SK-N-DZ (cell line): ENCODE results near the gene MANSC1. TPM values are rescaled to one million over a fixed set of nuclear protein-coding genes. Genes with fewer than 3 reads are reported as not detected.

Source experiments
- DNase-seq: peaks from one replicate; pipeline ENCODE4 v3.0.0-alpha.2; 2015; ENCODE audit warnings: low spot score
- polyA plus RNA-seq, 2 experiments: library from polyadenylated mRNA; depleted of rRNA; stranded (reverse); fragments of >200 nt; gene quantifications; 2 replicates each; pipeline ENCODE4 v1.2.3, GENCODE V29; 2014

The MANSC1 gene
- 7.1 and 8.1 TPM in 2 replicates for polyA plus RNA-seq (2014; cell fraction: cytosol; rRNA removed)
- 2.5 and 3.2 TPM in 2 replicates for polyA plus RNA-seq (2014; cell fraction: nucleus; rRNA removed)

DNA sequence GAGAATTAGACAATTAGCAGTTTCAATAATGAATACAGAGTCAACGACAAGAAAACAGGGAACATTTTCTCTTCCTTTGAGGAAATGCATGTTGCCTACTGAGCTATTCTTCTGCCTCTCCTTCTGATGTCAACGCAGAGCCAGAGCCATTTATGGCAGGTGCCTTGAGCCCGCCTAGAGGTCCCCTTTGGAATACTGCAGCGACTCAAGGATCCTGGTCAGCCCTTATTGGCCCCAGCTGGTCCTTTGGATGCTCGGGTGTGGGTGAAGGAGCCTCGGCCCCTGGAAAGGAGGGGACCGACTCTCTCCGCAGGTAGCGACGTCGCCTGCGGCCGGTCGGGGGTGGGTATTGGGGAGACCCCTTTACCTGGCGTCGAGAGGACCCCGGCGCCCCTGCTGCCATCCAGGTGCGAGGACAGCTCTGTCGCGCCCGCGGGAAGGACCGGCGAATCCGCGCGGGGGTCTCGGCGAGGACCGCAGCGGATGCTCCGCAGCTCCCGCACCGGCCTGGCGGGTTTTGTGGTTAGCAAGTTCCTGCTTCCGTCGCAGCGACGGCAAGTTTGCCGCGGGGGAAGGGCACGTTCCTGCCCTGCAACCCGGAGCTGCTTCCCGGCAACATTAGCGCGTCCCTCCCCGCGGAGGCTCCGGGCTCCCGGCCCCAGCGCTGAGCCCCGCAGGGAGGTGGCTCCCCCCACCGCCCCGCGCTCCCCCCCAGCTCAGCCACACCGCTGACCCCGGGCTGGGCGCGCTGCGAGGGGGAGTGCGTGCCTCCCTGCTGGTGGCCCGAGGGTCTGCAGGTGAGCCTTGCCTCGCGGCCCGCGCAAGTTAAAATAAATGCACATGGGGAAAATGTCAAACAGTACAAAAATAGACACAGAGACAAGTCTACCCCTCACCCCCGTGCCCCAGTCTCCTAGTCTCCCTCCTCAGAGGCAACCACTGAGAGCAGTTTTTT, at the start of gene MANSC1:
Gene MANSC1 (minus strand): TSS at position 532 of the 955 bp plus-strand sequence. CDS start 6,928 bp downstream, outside the sequence.
- DNase-seq = peak; percentile 85

DNA sequence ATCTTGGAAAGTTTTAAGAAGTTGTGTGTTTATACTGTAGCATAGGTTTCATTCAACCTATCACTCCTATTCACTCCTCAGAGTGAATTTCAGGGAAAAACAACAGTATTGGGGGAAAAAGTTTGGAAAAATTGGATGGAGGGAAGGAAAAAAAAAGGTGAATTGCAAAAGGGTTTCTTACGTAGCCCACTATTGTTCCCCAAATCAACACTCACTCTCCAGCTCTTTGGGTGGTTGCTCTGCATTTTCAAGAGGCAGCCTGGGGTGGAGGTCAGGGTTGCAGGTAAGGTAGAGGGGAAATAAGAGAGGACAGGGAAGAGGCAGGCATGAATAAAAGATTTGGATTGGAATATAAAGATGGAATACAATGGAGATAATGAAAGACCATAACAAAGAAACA, 49.1 kb upstream of the MANSC1 start:
- DNase-seq = no peak

DNA sequence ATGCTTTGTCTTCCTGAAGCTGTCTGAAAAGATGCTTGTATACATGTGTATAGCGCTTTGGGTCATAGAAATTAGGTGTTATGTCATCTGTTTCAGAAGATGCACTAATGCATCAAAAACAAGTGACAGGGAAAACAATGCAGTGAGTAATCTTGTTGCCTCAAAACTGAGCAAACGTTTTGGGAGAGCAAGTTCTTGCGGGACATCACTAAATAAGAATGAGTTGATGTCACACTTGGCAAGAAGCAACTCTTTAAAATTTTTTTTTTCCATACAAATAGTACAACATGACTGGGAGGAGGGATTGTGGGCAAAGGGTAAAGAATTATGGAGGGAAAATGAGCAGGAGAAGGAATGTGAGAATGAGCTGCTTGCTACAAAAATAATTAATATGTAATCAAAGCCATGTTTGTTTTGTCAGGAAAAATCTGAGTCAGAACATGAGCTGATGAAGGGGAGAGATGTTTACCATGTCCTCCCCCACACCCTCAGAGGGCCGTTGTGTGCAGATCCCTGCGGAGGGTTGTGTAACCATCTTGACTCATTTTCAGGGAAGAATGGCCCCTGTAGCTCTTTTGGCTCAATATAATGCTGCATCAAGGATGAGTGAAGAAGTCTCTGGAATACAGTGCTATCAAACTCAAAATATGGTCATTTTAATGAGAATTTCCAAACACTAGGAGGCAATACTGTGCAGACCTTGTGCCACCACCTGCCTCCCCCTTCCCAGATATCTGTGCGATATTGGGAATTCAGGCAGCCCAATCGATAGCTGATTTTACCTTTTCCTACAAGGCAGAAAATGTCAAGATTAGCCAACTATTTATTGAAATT, 48.2 kb upstream of the MANSC1 start:
- DNase-seq = no peak

DNA sequence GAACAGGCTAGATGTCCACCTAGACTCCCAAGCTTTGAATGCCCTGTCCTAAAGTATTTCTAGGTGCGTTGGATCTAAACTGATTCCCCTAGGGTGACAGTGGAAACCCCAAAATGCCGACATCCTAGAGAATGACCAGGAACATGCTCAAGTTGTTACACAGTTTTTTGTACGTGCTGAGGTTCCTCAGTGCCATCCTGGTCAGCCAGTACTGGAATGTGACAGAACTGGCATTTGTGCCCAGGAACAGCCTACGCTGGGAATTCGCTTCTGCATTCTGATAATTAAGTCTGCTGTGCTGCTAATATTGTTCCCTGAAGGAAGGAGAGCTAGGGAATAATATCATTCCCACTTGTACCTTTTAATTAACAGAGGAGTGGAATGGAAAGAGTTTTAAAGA, 47.1 kb upstream of the MANSC1 start:
- no peak for DNase-seq

DNA sequence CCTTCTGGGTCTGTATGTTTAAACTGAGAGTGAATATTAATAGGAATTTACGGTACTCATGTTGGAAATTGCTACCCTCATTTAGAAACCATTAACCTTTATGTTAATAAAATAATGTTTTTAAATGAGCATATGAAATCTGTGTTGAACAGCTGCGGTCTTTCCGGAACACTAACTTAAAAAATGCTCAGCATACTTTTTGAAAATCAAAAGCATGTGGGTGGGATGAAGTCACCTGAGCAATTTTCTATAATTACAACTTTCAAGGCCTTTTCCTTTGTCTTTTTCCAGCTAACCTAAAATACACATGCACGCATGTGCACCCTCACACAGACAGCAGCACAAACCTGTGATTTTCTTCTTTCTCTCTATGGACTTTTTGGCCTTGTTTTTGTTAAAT, 46.7 kb upstream of the MANSC1 start:
- no peak for DNase-seq

DNA sequence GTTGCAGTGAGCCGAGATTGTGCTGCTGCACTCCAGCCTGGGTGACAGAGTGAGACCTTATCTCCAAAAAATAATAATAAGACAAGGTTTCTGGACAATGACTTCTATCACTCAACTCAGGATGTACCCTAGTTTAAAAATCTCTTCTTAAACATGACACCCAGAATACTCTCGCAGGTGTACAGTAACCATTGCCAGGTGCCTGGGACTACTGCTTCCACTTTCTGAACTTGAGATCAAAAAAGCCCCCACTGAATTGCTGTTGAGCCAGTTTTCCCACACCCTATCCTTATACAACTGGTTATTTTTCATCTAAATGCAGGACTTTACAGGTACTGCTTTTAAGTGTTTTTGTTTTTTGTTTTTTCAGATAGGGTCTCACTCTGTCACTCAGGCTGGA, 43.1 kb upstream of the MANSC1 start:
- no peak for DNase-seq

DNA sequence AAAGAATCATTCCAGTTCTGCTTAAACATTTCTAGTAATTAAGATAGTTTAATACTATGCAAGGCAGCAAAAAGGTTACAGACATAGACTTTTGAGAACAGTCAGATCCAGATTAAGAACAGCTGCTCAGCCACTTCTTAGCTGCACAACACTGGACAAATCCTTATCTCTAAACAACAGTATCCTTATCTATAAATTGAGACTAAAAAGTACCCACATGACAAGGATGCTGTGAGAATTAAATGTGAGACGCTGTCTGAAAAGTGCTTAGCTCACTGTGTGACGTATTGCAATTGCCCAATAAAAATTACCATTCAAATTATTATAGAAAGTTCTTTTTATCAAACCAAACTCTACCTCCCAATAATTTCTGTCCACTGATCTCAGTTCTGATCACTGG, 42.4 kb upstream of the MANSC1 start:
- peak; percentile 64 for DNase-seq

DNA sequence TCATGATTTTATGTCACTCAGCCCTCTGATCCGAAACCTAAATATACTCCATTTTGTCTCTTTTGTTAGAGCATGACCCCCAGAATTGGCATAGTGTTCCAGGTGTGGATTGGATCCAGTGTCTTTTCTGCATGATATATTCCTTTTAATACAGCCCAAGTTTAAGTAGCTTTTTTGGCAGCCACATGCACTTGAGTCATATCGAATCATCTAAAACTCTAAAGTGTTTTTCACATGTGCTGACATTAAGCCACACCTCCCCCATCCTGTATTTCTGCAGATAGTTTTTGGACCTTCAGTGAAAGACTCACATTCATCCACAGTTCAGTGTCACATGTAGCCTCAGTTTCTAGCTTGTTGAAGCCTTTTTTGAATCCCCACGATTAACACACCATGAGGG, 37.5 kb upstream of the MANSC1 start:
- no peak for DNase-seq

DNA sequence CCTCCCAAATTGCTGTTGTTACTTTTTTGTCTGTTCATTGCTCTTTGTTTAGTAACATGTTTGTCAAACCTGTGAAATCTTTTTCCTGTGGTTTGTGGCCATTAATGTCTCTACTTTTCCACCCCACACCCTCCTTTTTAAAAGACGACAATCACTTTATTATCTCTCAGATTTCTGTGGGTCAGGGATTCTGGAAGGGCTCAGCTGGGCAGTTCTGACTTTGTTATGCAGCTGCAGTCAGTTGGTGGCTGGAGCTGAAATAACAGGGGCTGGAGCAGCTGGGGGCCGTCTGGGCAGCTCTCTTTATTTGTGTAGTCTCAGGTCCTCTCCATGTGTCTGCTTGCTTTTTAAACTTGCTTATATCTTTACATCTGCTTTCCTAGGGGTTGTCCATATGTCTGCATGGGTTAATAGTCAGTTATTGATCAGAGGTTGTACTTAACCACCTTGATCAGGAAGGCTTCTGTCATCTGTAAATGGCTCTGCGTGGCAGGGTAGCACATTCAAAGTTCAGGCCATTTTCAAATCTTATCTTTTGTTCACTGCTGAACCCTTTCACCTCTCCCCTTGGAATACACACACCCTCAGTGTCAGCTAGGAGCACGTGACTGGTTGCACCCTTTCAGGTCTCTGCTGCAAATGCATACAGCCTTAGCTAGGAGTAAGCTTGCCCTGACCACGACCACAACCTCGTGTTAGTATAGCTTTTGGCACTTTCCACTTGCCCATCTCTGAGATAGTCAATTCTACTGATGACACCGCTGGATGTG, 34.7 kb upstream of the MANSC1 start:
- no peak for DNase-seq

DNA sequence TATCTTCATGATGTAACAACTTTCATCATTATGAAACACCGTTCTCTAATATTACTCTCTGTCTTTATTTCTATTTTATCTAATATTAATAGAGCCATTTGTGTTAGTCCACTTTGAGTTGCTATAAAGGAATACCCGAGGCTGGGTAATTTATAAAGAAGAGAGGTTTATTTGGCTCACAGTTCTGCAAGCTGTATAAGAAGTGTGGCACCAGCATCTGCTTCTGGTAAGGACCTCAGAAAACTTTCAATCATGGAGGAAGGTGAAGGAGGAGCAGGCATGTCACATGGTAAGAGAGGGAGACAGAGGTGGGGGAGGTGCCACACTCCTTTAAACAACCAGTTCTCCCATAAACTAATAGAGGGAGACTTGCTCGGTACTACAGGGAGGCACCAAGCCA, 31.9 kb upstream of the MANSC1 start:
- no peak for DNase-seq

DNA sequence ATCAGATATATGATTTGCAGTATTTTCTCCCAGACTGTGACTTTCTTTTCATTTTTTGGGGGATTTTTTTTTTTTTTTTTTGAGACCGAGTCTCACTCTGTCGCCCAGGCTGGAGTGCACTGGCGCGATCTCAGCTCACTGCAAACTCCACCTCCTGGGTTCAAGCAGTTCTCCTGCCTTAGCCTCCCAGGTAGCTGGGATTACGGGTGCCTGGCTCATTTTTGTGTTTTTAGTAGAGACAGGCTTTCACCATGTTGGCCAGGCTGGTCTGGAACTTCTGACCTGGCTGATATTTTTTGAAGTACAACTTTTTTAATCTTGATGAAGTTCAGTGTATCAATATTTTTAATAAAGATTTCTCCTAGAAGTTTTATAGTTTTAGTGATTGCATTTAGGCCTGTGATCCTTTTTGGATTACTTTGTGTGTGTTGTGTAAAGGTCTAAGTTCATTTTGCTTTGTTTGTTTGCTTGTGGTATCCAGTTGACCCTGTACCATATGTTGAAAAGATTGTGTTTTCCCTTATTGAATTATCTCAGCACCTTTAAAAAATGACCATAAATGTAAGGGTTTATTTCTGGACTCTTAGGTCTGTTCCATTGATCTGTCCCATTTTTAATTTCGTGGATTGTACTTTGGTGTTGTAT, 31.0 kb upstream of the MANSC1 start:
- no peak for DNase-seq

DNA sequence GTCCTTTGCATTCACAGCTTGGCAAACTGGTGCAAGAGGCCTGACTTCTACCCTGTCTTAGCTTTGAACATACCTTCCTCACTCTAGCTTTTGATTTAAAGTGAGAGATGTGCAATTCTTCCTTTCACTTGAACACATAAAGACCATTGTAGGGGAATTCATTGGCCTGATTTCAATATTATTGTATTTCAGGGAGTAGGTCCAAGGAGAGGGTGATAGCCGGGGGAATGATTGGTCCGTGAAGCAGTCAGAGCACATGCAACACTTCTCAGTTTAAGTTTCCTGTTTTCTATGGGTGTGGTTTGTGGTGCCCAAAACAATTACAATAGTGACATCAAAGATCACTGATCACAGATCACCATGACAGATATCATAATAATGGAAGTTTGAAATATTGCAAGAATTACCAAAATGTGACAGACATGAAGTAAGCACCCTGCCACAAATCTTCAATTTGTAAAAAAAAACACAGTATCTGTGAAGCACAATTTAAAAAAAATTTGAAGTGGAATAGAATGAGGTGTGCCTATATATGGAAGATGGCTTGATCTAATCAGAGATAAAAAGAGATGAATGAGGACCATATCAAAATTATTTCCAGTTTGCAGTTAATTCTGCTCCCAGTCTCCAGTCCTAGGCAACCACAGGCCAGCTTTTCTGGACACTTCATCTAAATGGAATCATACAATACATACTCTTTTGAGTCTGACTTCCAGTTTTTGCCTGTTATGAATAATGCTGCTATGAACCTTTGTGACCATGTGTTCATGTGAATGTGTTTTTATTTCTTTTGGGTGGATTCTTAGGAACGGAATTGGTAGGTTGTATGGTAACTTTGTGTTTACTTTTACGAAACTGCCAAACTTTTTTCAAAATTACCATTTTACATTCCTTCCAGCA, 30.0 kb upstream of the MANSC1 start:
- DNase-seq = no peak

DNA sequence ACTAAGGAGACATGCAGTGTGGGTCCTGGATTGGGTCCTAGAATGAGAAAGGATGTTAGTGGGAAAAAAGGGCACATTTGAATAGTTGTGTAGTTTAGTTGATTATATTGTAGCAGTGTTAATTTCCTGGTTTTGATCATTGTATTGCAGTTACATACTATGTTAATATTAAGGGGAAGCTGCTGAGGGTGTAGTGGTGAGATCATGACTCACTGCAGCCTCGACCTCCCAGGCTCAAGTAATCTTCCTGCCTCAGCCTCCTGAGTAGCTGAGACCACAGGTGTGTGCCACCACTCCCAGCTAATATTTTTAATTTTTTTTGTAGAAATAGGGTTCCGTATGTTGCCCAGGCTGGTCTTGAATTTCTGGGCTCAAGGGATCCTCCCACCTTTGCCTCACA, 28.6 kb upstream of the MANSC1 start:
- no peak for DNase-seq

DNA sequence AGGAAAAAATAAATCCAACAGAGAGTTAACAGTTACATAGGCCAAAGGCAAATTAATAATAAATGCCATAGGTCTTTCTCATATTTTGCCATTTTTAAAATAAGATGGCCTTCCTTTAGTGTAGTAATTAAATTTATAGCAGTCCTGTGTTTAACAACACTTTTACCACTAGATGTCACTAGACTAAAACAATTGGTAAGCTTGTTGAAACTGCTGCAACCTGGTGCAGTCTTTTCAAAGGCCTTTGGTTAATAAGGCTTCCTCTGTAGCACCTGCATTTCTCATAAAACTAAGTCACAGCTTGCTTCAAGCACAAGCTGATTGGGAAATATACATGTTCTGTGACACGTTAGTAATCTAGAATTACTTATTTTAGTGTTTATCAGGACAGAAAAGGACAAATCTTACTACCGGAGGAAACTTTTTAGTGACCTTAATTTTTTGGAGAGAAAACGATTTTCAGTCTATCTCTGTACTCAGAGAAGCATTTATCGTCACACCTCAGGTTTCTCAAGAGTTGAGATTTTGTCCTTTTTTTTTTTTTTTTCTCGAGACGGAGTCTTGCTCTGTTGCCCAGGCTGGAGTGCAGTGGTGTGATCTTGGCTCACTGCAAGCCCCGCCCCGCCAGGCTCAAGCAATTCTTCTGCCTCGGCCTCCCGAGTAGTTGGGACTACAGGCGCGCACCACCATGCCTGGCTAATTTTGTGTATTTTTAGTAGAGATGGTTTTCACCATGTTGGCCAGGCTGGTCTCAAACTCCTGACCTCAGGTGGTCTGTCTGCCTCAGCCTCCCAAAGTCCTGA, 26.8 kb upstream of the MANSC1 start:
- peak; percentile 83 for DNase-seq

DNA sequence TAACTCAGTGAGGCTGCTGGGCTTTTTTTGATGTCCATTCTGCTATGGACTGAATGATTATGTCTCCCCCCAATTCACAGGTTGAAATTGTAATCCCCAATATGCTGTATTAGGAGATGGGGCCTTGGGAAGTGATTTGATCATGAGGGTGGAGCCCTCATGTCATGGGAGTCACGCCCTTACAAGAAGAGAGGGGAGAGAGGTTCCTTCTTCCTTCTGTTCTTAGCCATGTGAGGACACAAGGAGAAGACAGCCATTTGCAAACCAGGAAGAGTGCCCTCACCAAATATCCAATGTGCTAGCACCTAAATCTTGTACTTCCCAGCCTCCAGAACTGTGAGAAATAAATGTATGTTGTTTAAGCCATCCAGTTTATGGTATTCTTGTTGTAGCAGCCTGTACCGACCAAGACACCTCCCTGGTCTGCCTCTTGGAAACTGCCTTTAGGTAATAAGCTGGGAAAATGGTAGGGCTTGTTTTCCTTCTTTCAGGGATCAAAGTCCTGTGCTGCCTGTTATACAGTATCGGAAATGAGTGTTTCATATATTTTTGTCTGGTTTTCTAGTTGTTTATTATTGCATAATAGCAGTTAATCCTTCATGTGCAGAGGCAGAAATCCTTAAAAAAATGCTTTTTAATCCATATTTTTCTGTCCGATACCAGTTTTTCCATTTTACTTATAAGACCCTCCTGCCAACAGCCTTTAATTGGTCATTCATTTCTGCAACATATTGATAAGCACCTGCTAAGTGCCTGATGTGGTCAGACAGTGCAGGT, 23.1 kb upstream of the MANSC1 start:
- no peak for DNase-seq

DNA sequence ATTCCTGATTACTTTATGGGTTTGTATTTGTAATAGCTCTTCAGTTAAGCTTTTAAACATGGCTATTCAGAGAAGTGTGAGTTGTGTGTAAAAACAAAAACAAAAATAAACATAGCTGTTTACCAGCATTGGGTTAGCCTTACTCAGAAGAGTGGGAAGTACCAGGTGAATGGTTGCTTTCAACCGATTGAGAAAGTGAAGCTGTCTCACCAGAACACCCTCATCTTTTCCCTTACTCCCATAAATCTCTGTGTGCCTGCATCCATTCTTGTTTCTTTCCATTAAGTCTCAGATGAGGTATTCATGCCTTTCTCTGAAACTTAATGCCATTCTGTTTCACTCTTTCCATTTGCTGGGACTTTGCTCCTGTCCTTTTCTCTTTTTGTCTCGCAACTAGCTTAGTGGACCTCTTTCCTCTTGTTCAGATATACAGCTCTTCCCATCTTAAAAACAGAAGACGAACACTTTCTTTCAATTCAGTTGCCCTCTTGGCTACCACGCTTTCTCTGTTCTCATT, 17.5 kb upstream of the MANSC1 start:
- DNase-seq = no peak

DNA sequence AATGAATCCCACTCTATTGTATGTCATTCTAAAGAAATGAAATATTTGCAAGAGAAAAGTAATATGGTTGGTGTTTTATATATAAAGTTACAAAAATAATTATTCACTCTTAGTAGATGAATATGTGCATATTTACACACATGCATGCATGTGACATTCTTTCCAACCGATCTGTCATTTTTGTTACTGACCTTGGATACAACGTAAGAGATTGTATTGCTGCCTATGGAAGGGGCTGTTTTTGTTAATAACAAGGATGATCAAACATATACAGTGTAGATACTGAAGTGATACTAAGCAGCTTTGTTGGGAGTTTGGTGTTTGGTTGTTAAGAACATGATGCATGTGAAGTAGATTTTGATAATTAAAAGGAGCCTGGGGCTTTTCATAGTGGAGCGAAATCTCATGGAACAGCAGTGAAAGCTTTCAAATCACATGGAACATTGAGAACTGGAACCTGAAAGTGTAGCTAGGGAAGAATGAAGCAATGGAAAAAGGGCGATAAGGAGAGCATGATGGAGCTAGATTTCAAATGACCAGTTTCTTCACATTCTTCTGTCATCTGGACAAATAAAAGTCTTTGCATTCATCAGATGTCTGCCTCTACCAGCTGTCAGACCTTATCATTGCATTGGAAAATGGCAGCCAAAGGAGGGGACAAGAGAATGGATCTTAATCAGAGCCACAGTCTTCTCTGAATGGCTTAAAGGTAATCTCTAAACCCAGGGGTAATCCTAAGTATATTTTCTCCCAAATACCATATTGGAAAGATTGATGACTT, 16.8 kb upstream of the MANSC1 start:
- no peak for DNase-seq
